ENCODE data around the gene ITGAX. TPM values are rescaled to one million over a fixed set of nuclear protein-coding genes. Genes with fewer than 3 reads are reported as not detected.
A peak's percentile ranks its signal among the peaks of the same experiment; 100 is the strongest.
"Not testable (repeated sequence)": the region's sequence is repeated elsewhere in the genome, so short reads cannot be mapped to it uniquely, and the experiment has no call there.

Gene ITGAX
- total RNA-seq = 1 to 10 TPM in 1 of 2 donors, under 1 TPM in 1; 0.63 to 2.8 TPM
- 3.4 TPM for polyA plus RNA-seq (ENCODE audit: insufficient read depth, low read depth, low replicate concordance)
- long read RNA-seq, donor 1 = 0 reads
- long read RNA-seq, donor 2 = 0 reads

GRCh38 chr16:31354394-31355291, at the start of gene ITGAX:
Gene ITGAX (plus strand): TSS chr16:31355176. CDS start chr16:31355255, 79 bp downstream.
- intact Hi-C loops (cut with DNase I; ENCODE audit: low total_unique reads) = no loop called here
- no peak for TF ChIP-seq POLR2A (IDR thresholded peaks at IDR 0.05)
- TF ChIP-seq, protein P1, sequence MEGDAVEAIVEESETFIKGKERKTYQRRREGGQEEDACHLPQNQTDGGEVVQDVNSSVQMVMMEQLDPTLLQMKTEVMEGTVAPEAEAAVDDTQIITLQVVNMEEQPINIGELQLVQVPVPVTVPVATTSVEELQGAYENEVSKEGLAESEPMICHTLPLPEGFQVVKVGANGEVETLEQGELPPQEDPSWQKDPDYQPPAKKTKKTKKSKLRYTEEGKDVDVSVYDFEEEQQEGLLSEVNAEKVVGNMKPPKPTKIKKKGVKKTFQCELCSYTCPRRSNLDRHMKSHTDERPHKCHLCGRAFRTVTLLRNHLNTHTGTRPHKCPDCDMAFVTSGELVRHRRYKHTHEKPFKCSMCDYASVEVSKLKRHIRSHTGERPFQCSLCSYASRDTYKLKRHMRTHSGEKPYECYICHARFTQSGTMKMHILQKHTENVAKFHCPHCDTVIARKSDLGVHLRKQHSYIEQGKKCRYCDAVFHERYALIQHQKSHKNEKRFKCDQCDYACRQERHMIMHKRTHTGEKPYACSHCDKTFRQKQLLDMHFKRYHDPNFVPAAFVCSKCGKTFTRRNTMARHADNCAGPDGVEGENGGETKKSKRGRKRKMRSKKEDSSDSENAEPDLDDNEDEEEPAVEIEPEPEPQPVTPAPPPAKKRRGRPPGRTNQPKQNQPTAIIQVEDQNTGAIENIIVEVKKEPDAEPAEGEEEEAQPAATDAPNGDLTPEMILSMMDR (IDR thresholded peaks at IDR 0.05) = no peak
- DNase-seq = peak; percentile 62
- Histone ChIP-seq H3K27ac (no peak within 1 kb of the TSS), H3K4me1 (no peaks in the 10 kb centered on the region), H3K4me3 (no peak within 1 kb of the TSS), H3K36me3 (ENCODE audit: low read depth, missing control alignments) (no peaks in the 10 kb centered on the region), H3K9me3 (no peaks in the 10 kb centered on the region), H3K27me3 (no peaks in the 10 kb centered on the region)
- 33 to 36% methylated on average over 10 of the region's 10 CpGs for WGBS, 2 donors

GRCh38 chr16:31305219-31305618, 49.8 kb upstream of the ITGAX start:
- intact Hi-C loops (cut with DNase I; ENCODE audit: low total_unique reads) = no loop called here
- Histone ChIP-seq H3K27ac (no peak overlapping the region), H3K27me3 (peaks cover 3% of the 10 kb centered on the region), H3K4me3 (no peak overlapping the region), H3K9me3 (no peaks in the 10 kb centered on the region), H3K4me1 (no peaks in the 10 kb centered on the region), H3K36me3 (ENCODE audit: low read depth, missing control alignments) (no peaks in the 10 kb centered on the region)
- DNase-seq = no peak
- TF ChIP-seq, protein P1 (IDR thresholded peaks at IDR 0.05) = no peak
- no peak for TF ChIP-seq POLR2A (IDR thresholded peaks at IDR 0.05)

- H3K27me3 ChIP-seq; H3K36me3 ChIP-seq (ENCODE audit: low read depth, missing control alignments); H3K9me3 ChIP-seq; H3K4me3 ChIP-seq; H3K27ac ChIP-seq; H3K4me1 ChIP-seq; DNase-seq; intact Hi-C loops (cut with DNase I; ENCODE audit: low total_unique reads): not testable (repeated sequence)
- WGBS, 2 donors = 93% methylated on average over 3 of the region's 3 CpGs
These were observed 46.6 kb upstream of the ITGAX start for GRCh38 chr16:31308381-31308780.

DNA sequence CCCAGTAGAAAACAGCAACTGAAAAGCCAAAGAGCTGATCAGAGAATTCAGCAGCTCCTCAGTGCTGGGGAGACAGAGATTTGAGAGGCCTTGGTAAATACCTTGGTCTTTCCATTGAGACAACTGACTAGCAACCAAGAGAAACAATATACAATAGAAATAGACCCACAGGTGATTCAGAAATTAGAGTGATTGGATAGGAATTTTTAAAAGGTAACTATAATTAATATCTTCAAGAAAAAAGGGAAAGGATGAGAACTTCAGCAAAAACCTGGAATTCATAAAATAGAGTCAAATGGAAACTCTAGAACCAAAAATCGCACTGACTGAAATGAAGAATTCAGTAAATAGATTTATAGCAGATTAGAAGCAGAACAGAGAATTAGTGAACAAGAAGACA, 32.5 kb upstream of the ITGAX start:
- no peaks in the 10 kb centered on the region for H3K27me3 ChIP-seq
- no peak overlapping the region for H3K4me3 ChIP-seq
- H3K27ac ChIP-seq = no peak overlapping the region
- WGBS, 2 donors = 88 to 94% methylated on average over 1 of the region's 1 CpG
- H3K36me3 ChIP-seq (ENCODE audit: low read depth, missing control alignments) = no peaks in the 10 kb centered on the region
- TF ChIP-seq, protein P1 (IDR thresholded peaks at IDR 0.05) = no peak
- TF ChIP-seq POLR2A (IDR thresholded peaks at IDR 0.05) = no peak
- intact Hi-C loops (cut with DNase I; ENCODE audit: low total_unique reads) = no loop called here
- no peak for DNase-seq
- no peaks in the 10 kb centered on the region for H3K4me1 ChIP-seq
- no peaks in the 10 kb centered on the region for H3K9me3 ChIP-seq

GRCh38 chr16:31323959-31324629, 30.9 kb upstream of the ITGAX start:
- Histone ChIP-seq H3K27ac (no peak overlapping the region), H3K36me3 (ENCODE audit: low read depth, missing control alignments) (no peaks in the 10 kb centered on the region), H3K4me1 (no peaks in the 10 kb centered on the region), H3K4me3 (no peak overlapping the region), H3K27me3 (no peaks in the 10 kb centered on the region), H3K9me3 (no peaks in the 10 kb centered on the region)
- no peak for DNase-seq
- intact Hi-C loops (cut with DNase I; ENCODE audit: low total_unique reads) = no loop called here
- TF ChIP-seq POLR2A (IDR thresholded peaks at IDR 0.05) = no peak
- TF ChIP-seq, protein P1 (IDR thresholded peaks at IDR 0.05) = no peak
- WGBS, 2 donors = 87 to 91% methylated on average over 3 to 10 of the region's 10 CpGs
